Testis (tissue), 3 donors: ENCODE data around the gene NLRX1. TPM values are rescaled to one million over a fixed set of nuclear protein-coding genes. Genes with fewer than 3 reads are reported as not detected.

ENCODE experiments used
- DNase-seq: peaks from one replicate; pipeline ENCODE4 v3.0.0-alpha.2; 2019
- H3K27ac ChIP-seq, 2 donors: fragments of 200-600 bp; sonication (generic); one replicate each; pipeline ENCODE4 v1.5.1; 2019
- H3K27me3 ChIP-seq: fragments of 200-600 bp; sonication (generic); one replicate; pipeline ENCODE4 v1.5.1; 2019
- H3K36me3 ChIP-seq: fragments of 200-600 bp; sonication (generic); one replicate; pipeline ENCODE4 v1.5.1; 2017; ENCODE audit warnings: low read depth; ENCODE audit errors: missing control alignments
- H3K4me1 ChIP-seq: fragments of 200-600 bp; sonication (generic); one replicate; pipeline ENCODE4 v1.5.1; 2019
- H3K4me3 ChIP-seq, 2 donors: fragments of 200-600 bp; sonication (generic); one replicate each; pipeline ENCODE4 v1.5.1; 2017 to 2019
- H3K9me3 ChIP-seq: fragments of 200-600 bp; sonication (generic); one replicate; pipeline ENCODE4 v1.5.1; 2017
- POLR2A ChIP-seq: fragments of 450-650 bp; IDR thresholded peaks from one replicate; pipeline ENCODE4 v1.6.1; 2017; ENCODE audit warnings: antibody characterized with exemption, mild to moderate bottlenecking, moderate library complexity
- WGBS, 2 donors: methylation state at CpG; one replicate each; pipeline ENCODE4 v1.1.5; 2018; 5-methylcytosine and 5-hydroxymethylcytosine counted together
- intact Hi-C: fragments of 100-400 bp; cut with DNase I; formaldehyde crosslinking; loops from one replicate; pipeline ENCODE4 v1.15.1; 2023; ENCODE audit warnings: low total_unique reads
- polyA plus RNA-seq: library from polyadenylated mRNA; stranded (reverse); fragments of 350-450 nt; fragmentation: Illumina TruSeq; extraction: RNeasy Lipid Tissue Mini Kit (QIAGEN cat#74804); gene quantifications from one replicate; pipeline ENCODE4 v1.2.3, GENCODE V29; 2014; ENCODE audit warnings: low read depth, low replicate concordance; ENCODE audit not compliant: insufficient read depth
- total RNA-seq, 2 donors: library from RNA; depleted of rRNA; stranded (reverse); fragments of >200 nt; gene quantifications; one replicate each; pipeline ENCODE4 v1.2.3, GENCODE V29; 2016
- TF ChIP-seq, protein P1 (sequence below), 3 experiments: fragments of 450-650 bp in 2 of 3; fragments of 200-600 bp in 1 of 3; sonication (generic) in 1 of 3; IDR thresholded peaks; one replicate each; pipeline ENCODE4 v1.5.1; 2016 to 2019; ENCODE audit warnings: antibody characterized with exemption in 3 of 3, mild to moderate bottlenecking in 2 of 3, moderate library complexity in 1 of 3

The NLRX1 gene
- total and polyA plus RNA-seq, 3 donors from 2014 or later = 9.4 to 21.4 (median 16.2) TPM

DNA sequence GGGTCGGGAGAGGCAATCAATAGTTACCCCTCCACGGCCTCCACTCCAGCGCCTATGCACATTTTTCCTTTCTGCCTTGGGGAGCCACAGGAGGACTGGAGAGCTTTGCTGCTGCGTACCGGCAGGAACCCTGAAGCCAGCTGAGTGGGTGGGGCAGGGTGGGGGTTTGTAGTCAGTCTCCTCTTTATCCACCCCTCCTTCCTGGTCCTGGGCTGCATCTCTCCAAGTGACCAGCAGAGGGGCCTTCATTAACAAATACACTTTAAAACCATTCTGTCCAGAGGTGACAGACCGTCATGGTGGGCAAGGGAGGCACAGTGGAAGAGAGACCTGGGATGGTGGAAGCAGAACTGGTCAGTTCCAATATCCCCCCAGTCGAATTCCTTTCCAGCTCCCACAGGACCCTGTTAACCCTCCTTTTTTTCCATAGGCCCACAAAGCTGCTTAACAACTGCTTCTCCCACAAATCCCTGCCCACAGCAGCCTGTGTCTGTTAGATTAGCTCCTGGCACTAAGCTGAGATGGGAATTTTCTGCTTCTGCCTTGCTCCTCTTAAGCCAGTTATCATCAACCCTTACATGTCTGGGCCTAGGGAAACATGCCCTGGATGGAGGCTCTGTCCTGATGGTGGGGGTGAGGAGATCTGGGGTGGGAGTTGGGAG lies 23.6 kb upstream of the NLRX1 start:
- no peak overlapping the region for H3K27ac ChIP-seq
- DNase-seq = peak; percentile 69
- H3K4me3 ChIP-seq = no peak overlapping the region
- intact Hi-C loops = no loop called here
- H3K4me1 ChIP-seq = peaks cover 9% of the 10 kb centered on the region
- TF ChIP-seq, protein P1, sequence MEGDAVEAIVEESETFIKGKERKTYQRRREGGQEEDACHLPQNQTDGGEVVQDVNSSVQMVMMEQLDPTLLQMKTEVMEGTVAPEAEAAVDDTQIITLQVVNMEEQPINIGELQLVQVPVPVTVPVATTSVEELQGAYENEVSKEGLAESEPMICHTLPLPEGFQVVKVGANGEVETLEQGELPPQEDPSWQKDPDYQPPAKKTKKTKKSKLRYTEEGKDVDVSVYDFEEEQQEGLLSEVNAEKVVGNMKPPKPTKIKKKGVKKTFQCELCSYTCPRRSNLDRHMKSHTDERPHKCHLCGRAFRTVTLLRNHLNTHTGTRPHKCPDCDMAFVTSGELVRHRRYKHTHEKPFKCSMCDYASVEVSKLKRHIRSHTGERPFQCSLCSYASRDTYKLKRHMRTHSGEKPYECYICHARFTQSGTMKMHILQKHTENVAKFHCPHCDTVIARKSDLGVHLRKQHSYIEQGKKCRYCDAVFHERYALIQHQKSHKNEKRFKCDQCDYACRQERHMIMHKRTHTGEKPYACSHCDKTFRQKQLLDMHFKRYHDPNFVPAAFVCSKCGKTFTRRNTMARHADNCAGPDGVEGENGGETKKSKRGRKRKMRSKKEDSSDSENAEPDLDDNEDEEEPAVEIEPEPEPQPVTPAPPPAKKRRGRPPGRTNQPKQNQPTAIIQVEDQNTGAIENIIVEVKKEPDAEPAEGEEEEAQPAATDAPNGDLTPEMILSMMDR (IDR thresholded peaks at IDR 0.05) = peak; percentile 23 to 66 (median 65)
- no peak for TF ChIP-seq POLR2A
- H3K27me3 ChIP-seq = no peaks in the 10 kb centered on the region
- WGBS, 2 donors = 32 to 37% methylated on average over 7 of the region's 7 CpGs
- H3K9me3 ChIP-seq = no peaks in the 10 kb centered on the region
- H3K36me3 ChIP-seq = no peaks in the 10 kb centered on the region

DNA sequence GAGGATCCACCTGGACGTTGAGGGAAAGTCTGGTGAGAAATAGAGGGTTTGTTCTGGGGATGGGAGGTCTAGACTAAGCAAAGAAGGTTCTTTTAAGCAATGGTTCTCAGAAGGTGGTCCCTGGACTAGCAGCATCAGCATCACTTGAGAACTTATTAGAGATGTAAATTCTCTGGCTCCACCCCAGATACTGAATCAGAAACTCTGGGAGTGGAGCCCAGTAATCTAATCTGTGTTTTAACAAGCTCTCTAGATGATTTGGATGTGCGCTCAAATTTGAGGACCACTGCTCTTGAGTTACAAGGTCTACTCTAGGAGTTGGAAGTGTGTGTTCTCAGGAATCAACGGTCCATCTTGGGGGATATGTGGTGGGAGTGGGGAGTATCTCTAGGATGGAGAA lies 23.0 kb upstream of the NLRX1 start:
- no peak overlapping the region for H3K4me3 ChIP-seq
- H3K27me3 ChIP-seq = no peaks in the 10 kb centered on the region
- peaks cover 9% of the 10 kb centered on the region for H3K4me1 ChIP-seq
- no peak overlapping the region for H3K27ac ChIP-seq
- no peak for DNase-seq
- no peaks in the 10 kb centered on the region for H3K36me3 ChIP-seq
- 56 to 63% methylated on average over 3 of the region's 3 CpGs for WGBS, 2 donors
- intact Hi-C loops = no loop called here
- H3K9me3 ChIP-seq = no peaks in the 10 kb centered on the region
- TF ChIP-seq, protein P1 (IDR thresholded peaks at IDR 0.05) = no peak
- no peak for TF ChIP-seq POLR2A

DNA sequence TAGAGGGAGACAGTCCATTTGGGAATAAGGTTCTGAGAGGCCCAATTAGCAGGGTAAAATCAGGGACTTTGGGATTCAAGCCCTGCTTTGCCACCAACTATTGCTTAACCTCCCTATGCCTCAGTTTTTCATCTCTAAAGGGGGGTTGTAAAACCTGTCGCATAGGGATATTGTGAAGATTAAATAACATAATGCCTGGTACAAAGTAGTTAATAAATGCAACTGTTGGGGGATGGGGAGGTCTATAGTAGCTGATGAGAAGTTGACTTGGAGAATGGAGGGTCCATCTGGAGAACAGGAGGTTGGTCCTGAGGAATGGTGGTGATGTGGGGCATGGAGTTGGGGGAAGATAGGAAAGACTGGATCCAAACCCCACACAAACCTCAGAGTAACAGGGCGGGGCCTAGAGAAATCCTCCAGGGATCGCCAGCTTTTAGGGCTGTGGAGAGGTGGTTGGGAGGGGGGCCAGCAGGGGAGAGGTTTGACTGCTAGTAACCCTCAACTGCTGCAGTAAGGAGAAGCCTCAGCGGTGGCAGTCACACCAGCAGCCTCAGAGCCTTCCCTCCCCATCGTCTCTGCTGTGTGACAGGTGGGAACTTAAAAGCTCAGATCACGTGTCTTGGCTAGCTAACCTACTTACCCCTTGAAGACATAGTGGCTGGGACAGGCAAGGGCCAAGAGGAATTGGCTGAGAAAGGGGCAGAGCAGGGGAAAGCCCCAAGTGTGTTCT lies 20.8 kb upstream of the NLRX1 start:
- H3K27me3 ChIP-seq = no peaks in the 10 kb centered on the region
- intact Hi-C loops = no loop called here

DNA sequence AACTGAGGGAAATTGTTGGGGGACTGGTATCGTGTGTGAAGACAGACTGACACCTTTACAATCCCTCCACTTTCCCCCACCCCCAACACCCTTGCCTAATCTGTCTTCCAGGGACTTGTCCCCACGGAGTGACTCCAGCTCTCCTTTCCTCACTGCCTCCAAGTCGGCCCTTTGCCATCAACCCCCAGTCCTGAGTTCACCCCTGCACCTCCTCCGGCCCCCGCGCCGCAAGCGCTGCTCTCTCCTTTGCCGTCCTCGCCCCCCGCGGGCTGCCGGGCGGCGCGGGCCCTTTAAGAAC lies 19.9 kb upstream of the NLRX1 start:
- DNase-seq = no peak
- Histone ChIP-seq H3K27ac (no peak overlapping the region), H3K27me3 (no peaks in the 10 kb centered on the region), H3K4me3 (peak overlapping the region; percentile 40 to 55), H3K36me3 (no peaks in the 10 kb centered on the region), H3K4me1 (peaks cover 9% of the 10 kb centered on the region), H3K9me3 (no peaks in the 10 kb centered on the region)
- intact Hi-C loops = no loop called here
- WGBS, 2 donors = 1 to 2% methylated on average over 15 to 16 of the region's 16 CpGs
- TF ChIP-seq POLR2A = no peak
- TF ChIP-seq, protein P1 (IDR thresholded peaks at IDR 0.05) = no peak

More for the DNA sequence above, 20.8 kb upstream of the NLRX1 start:
- Histone ChIP-seq H3K9me3 (no peaks in the 10 kb centered on the region), H3K36me3 (no peaks in the 10 kb centered on the region), H3K4me3 (no peak overlapping the region), H3K27ac (no peak overlapping the region), H3K4me1 (peaks cover 9% of the 10 kb centered on the region)
- no peak for DNase-seq
- WGBS, 2 donors = 47 to 60% methylated on average over 6 of the region's 6 CpGs
- TF ChIP-seq, protein P1 (IDR thresholded peaks at IDR 0.05) = no peak
- no peak for TF ChIP-seq POLR2A
